HG02678 (cell line): ENCODE measurements around the gene PVALEF.
"Not testable (repeated sequence)": the region's sequence is repeated elsewhere in the genome, so short reads cannot be mapped to it uniquely, and the experiment has no call there.

Experiments
- ATAC-seq: cut with Tn5 transposase; IDR thresholded peaks from one replicate; pipeline ENCODE4 v1.9.1; 2021; ENCODE audit warnings: mild to moderate bottlenecking, moderate library complexity; ENCODE audit not compliant: unreplicated experiment

The PVALEF gene

GRCh38 chr17:81143717-81144422, 21.4 kb upstream of the PVALEF start:
- ATAC-seq, result no peak

- no peak for ATAC-seq
These were observed 20.9 kb upstream of the PVALEF start for GRCh38 chr17:81144423-81144781.

GRCh38 chr17:81146208-81146607, 19.1 kb upstream of the PVALEF start:
- ATAC-seq, result not testable (repeated sequence)

DNA sequence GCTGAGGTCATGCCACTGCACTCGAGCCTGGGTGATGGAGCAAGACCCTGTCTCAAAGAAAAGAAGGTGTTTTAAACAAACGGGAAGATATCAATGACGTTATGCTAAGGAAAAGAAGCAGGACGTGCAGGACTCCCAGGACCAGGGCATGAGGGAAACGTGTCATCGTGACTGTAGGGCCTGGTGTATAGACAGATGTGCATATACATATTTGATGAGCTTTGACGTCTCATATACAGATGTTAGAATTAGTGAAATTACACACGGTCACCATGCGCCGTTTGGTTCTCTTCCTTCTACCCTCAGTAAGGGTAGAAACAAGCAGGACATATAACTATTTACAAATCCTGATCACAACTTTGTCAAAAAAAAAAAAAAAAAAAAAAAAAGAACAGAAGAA, 17.6 kb upstream of the PVALEF start:
- no peak for ATAC-seq

- ATAC-seq, result no peak
These were observed 16.7 kb upstream of the PVALEF start for GRCh38 chr17:81148571-81148970.

DNA sequence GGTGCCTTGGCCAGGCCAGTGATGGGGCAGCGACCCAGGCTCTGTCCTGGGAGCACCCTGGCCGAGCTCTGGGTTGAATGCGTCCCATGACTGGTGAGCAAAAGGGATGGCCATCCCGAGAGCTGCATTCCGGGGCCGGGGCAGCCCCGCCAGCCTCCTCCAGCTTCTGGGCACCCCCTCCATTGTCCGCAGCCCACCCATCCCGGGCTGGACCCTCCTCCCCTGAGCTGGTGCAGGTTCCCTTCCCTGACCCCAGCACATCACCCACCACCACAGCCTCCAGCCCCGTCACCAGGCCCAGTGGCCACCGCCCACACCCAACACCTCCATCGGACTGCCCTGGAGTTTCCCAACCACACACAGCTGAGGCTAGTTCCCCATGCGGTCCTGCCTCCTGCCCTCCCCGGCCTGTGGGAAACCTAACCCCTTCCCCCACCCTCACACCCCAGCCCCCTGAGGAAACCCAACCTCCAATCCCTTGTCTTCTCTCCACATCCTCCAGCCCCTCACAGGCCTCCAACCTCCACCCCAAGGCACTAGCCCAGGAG, 16.2 kb upstream of the PVALEF start:
- ATAC-seq, result no peak

DNA sequence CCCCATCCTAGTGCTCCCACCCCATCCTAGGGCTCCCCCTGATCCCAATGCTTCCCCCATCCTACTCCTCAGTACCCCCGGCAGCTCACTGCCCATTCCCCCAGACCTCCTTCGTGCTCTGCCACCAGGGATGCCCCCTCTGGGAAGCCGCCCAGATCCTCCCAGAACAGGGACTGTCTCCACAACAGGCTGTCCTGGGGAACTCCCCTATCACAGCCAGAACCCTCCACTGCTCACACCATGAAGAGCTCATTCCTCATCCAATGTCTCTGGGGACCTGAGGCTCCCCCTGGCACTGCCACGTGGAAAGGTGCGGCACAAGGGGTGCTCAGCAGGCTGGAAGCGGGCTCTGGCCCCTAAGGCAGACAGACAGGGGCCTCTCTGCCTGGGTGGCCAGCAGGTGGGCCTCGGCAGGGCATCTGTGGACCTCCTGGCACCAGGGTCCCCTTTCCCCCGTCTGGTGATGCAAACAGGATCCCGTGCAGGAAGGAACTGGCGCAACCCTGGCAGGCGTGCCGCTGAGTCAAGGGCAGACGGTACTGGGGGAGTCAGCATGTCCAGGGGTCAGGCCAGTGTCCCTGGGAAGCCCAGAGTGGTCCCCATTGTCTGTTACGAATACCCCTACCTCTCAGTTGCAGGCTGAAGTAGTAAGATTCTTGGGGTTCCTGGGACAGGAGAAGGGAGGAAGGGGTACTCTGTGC, 14.8 kb upstream of the PVALEF start:
- ATAC-seq, result no peak

- ATAC-seq, result no peak
These were observed 14.0 kb upstream of the PVALEF start for GRCh38 chr17:81151278-81151677.

GRCh38 chr17:81152288-81152828, 12.9 kb upstream of the PVALEF start:
- ATAC-seq, result no peak

- no peak for ATAC-seq
These were observed 11.9 kb upstream of the PVALEF start for GRCh38 chr17:81153340-81153803.

GRCh38 chr17:81154016-81154415, 11.3 kb upstream of the PVALEF start:
- not testable (repeated sequence) for ATAC-seq

- no peak for ATAC-seq
These were observed 10.3 kb upstream of the PVALEF start for GRCh38 chr17:81154961-81155360.

DNA sequence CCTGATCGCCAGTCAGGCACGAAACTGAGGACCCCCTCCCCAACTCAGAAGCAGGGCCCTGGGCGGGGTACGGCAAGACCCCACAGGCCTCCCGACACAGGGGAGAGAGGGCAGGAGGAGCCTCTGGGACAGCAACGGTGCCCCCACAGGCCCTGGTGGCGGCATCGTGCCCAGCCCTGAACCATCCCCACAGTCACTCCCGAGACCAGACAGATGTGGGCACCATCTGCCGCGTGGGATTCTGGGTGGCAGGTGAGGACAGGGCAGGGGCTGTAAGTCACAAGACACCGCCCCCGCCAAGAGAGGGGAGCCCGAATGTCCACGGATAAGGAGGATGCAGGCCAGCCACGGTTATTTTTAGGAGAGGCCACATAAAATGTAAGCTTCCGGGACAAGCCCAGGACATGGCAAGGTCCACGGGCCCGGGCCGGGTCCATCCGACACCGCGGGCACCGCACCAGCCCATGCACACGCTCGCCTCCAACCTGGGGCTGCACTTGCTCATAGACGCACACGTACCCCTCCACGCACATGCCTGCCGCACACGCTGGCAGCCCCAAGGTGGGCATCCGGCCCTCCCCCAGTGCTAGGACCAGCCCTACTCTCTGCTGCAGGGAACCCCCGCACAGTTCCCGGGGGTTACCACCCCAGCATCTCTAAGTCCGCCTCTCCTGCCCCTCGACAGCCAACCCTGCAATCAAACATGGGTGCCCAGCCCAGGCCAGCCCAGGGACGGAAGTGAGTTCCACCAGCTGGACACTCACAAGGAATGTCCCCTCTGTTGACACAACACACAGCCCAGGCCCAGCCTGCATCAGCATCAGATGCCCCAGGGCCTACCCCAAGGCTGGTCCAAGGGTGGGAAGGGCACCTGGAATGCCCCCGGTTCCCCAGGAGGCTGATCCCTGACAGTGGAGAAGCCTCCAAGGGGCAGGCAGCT, 8.2 kb upstream of the PVALEF start:
- ATAC-seq, result no peak

DNA sequence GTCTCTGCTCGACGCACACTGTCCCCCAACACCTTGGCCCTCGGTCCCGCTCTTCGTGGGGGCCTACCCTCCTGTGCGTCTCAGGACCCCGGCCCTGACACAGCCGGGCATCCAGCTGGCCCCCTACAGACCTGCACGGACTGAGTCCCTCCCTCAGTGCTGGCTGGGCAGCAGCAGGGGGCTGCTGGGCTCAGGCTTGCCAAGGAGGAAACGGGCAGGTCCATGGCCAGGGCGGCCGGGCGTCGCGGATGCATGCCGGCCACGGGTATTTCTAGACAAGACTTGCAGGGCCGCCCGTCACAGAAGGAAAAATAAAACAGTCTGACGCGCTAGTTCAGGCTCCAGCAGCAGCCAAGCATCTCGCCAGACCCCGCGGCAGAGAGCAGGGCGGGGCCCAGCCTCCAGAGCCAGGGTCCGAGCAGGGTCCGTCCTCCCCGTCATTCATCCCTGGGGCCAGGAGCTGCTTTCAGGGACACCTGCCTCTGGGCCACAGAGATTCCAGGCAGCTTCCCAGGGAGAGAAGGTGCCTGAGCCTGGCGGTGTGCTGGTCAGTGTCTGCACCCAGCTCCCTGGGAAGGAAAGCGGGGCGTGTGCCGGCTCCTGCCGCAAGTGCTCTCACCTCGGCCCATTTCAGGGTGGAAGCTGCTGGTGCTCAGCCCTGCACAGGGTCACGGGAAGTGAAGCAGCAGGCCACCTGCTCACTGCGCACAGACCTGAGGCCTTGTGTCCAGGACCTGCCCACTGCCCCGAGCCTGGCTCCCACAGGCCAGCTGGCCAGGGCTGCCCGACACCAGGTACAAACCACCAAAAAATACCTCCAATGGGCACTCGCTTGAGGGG, 7.2 kb upstream of the PVALEF start:
- no peak for ATAC-seq

- no peak for ATAC-seq
These were observed 6.4 kb upstream of the PVALEF start for GRCh38 chr17:81158688-81159590.

- no peak for ATAC-seq
These were observed 5.6 kb upstream of the PVALEF start for GRCh38 chr17:81159611-81160265.

- ATAC-seq, result no peak
These were observed 5.0 kb upstream of the PVALEF start for GRCh38 chr17:81160306-81160705.

GRCh38 chr17:81160747-81161453, 4.4 kb upstream of the PVALEF start:
- ATAC-seq, result no peak
